AG09319 (cell line): Measurements from ENCODE around the gene HSD3B1.
"Not testable (repeated sequence)": the region's sequence is repeated elsewhere in the genome, so short reads cannot be mapped to it uniquely, and the experiment has no call there.

Experiments
- DNase-seq: peaks from one replicate; pipeline ENCODE4 v3.0.0-alpha.2; 2010; ENCODE audit warnings: low read depth; ENCODE audit errors: extremely low read depth
- TF ChIP-seq, protein P1 (sequence below): IDR thresholded peaks from 2 replicates; pipeline ENCODE4 v1.5.1; 2011; ENCODE audit warnings: low read depth, mild to moderate bottlenecking, inconsistent platforms, low read length, moderate library complexity

HSD3B1 gene

DNA sequence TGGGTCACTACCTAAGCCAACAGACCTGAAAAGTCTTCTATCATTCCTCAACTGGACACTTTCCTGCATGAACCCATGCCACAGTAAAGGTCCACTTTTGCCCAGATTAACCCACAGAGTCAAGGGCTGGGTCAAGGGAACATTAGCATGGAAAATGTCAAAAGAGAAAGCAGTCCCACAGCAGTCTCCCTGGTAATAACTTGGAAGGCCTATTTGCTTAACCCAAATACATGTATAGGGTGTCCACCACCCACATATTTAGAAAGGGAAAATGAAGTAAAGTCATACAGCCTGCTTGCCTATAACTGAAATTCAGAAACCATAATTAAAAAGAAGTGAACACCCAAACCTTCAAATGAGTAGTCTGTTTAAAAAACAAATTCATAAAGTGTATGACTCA, 16.1 kb upstream of the HSD3B1 start:
- TF ChIP-seq, protein P1, sequence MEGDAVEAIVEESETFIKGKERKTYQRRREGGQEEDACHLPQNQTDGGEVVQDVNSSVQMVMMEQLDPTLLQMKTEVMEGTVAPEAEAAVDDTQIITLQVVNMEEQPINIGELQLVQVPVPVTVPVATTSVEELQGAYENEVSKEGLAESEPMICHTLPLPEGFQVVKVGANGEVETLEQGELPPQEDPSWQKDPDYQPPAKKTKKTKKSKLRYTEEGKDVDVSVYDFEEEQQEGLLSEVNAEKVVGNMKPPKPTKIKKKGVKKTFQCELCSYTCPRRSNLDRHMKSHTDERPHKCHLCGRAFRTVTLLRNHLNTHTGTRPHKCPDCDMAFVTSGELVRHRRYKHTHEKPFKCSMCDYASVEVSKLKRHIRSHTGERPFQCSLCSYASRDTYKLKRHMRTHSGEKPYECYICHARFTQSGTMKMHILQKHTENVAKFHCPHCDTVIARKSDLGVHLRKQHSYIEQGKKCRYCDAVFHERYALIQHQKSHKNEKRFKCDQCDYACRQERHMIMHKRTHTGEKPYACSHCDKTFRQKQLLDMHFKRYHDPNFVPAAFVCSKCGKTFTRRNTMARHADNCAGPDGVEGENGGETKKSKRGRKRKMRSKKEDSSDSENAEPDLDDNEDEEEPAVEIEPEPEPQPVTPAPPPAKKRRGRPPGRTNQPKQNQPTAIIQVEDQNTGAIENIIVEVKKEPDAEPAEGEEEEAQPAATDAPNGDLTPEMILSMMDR = no peak
- no peak for DNase-seq

DNA sequence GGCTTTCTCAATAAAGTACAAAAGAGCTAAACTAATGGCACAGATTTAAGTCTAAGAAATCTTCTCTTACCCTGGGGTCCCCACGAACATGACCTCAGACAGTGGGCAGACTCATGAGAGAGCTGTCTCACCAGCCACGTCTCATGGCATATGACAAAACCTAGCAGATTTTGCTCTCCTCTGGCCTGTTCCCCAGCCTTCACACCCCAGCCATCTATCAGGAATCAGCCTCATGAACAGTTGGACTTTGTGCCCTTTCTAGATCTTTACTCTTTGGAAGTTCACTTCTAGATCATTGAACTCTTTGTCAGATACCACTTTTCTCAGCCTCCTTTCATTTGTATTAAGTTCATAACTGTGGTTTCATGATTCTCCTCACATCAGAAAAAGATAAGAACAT, 14.2 kb upstream of the HSD3B1 start:
- TF ChIP-seq, protein P1 = no peak
- no peak for DNase-seq

DNA sequence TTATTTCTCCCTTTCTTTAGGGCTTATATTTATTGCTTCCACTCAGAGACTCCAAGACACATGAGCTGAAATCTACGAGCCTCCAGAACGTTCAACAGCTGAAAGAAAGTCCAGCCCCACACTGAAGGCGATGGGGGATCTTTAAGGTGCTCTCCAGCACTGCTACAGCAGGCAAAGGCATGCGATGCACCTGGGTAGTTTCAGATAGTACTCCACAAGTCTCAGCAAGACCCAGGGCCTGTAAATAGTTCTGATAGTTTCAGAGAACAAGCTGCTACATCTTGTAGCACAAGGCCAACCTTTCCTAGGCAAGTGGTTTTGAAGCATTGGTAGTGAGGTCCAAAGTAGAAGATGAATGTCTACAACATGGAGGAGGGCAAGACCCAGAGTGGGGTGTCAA, 2.2 kb upstream of the HSD3B1 start:
- TF ChIP-seq, protein P1 = no peak
- no peak for DNase-seq

DNA sequence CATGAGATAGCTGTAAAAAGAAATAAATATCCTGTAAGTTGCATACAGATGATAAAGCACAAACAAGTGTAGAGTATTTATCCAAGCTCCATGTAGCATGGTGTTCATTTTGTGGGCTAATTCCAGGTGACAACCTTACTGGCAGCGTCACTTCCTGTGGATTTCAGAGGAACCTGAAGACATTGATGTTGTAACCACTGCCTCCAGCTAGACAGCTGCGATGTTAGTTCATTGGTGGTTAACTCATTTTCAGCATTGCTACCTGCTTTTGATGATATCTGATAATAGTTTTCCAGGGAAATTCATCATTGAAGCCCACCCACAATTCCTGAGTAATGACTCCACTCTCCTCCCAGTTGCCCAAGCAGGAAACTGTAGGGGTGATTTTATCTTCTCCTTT, 3.0 kb downstream of the HSD3B1 start:
- no peak for DNase-seq
- TF ChIP-seq, protein P1 = no peak

DNA sequence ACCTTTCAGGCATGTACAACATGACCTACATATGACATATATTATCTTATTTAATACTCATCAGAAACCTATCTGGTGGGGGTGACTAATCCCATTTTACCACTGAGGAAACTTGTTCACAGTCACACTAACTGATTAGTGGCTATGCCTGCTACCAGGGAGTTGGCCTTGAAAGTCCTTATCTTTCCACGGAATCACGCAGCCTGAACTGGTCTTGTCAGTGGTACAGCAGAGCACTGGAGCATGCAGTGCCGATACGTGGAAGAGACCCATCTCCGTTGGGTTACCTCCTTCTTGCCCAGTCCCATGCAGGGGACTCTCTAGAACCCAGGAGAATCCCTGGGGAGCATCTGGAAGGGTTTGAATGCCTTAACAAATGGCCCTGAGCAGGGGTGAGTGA, 8.2 kb downstream of the HSD3B1 start:
- DNase-seq = no peak
- TF ChIP-seq, protein P1 = no peak

DNA sequence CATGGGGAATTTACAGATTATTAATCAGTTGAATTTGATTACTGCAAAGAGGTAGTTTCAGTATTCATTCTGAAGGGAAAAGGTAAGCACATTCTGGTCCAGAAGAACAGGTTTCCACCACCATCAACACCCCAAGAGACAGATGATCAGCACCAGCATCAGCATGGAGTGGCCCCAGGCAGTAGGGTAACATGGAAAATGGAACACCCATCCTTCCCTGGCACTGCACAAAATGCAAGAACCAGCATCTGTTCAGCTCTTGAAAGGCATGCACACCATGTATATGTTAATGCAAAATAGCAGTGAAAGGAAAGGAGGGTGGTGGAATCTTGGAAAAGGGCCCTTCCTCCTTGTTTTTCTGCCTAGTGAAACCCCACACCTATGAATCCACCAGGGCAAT, 9.2 kb downstream of the HSD3B1 start:
- TF ChIP-seq, protein P1 = no peak
- no peak for DNase-seq

DNA sequence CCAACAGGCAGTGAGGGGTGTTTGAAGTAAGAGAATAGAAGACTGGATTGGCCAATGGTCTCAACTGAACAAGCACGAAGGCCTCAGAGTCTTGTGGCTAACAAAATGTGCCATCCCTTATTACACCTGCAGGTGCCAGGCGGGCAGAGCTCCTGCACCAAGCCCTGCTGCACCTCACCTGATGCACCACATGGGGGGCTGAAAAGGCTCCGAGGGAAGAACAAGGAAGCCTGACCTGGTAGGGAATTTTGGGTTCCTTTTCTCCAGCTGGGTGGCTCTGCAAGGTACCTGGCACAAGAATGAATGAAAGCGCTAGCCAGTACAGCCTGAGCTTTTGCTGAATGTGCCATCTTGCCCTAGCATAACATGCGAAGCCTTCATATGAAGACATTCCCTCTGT, 9.7 kb downstream of the HSD3B1 start:
- DNase-seq = no peak
- TF ChIP-seq, protein P1 = no peak

DNA sequence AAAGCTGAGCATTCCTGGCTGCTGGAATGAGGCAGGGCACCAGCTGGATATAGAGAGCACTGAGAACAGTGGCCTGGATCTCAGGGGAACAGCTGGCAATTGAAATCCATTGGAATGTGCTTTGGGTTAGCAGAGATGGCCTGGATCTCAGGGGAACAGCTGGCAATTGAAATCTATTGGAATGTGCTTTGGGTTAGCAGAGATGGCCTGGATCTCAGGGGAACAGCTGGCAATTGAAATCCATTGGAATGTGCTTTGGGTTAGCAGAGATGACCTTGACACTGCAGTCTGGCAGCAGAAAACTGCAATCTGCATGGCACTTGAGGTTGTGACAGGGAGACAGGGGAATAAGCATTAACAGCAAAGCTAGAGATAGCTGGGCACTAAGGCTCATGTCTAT, 10.7 kb downstream of the HSD3B1 start:
- DNase-seq = not testable (repeated sequence)
